Thoracic aorta (tissue), 2 donors: ENCODE measurements around the gene UBR4. TPM values are rescaled to one million over a fixed set of nuclear protein-coding genes. Genes with fewer than 3 reads are reported as not detected.
"Not testable (repeated sequence)": the region's sequence is repeated elsewhere in the genome, so short reads cannot be mapped to it uniquely, and the experiment has no call there.

Experiments
- ATAC-seq: fragments of 150-250 bp; one replicate; pipeline ENCODE4 v1.8.0; 2017; ENCODE audit warnings: low read depth; ENCODE audit not compliant: insufficient number of reproducible peaks, low FRiP score
- DNase-seq: peaks from one replicate; pipeline ENCODE4 v3.0.0-alpha.2; 2020; ENCODE audit warnings: low spot score
- H3K27ac ChIP-seq, 2 donors: fragments of 200-600 bp; sonication (generic); 1 replicate in 1 of 2; 2 replicates in 1 of 2; pipeline ENCODE4 v1.5.1; 2016; ENCODE audit warnings: mild to moderate bottlenecking in 2 of 2, moderate library complexity in 2 of 2
- H3K27me3 ChIP-seq: fragments of 200-600 bp; sonication (generic); replicated peaks from 2 replicates; pipeline ENCODE4 v1.6.0; 2016; ENCODE audit warnings: mild to moderate bottlenecking; ENCODE audit not compliant: insufficient read depth
- H3K36me3 ChIP-seq: fragments of 200-600 bp; sonication (generic); one replicate; pipeline ENCODE4 v1.5.1; 2016
- H3K4me1 ChIP-seq, 2 donors: fragments of 200-600 bp; sonication (generic); 1 replicate in 1 of 2; 2 replicates in 1 of 2; pipeline versions ENCODE4 v1.5.1 to v1.6.0; 2016; ENCODE audit warnings: low read depth in 2 of 2, mild to moderate bottlenecking in 1 of 2; ENCODE audit not compliant: control insufficient read depth in 1 of 2
- H3K4me3 ChIP-seq: fragments of 200-600 bp; sonication (generic); 2 replicates; pipeline ENCODE4 v1.5.1; 2016; ENCODE audit warnings: mild to moderate bottlenecking
- H3K9me3 ChIP-seq: fragments of 200-600 bp; sonication (generic); 2 replicates; pipeline ENCODE4 v1.5.1; 2016
- CTCF ChIP-seq: fragments of 200-600 bp; sonication (generic); IDR thresholded peaks from one replicate; pipeline ENCODE4 v1.5.1; 2019; ENCODE audit warnings: antibody characterized with exemption
- total RNA-seq, 2 donors: library from RNA; depleted of rRNA; stranded (reverse); fragments of >200 nt; gene quantifications; one replicate each; pipeline versions ENCODE4 v1.1.0 to v1.2.3, GENCODE V29; 2016

The UBR4 gene
- 100 to 1,000 TPM; 231 to 266 TPM for total RNA-seq

- peak; percentile 66 for DNase-seq
- H3K4me3 ChIP-seq = peak within 1 kb of the TSS; percentile 90
- H3K4me1 ChIP-seq = peaks cover 33 to 53% of the 10 kb centered on the region in 2 donors
- ATAC-seq = peak; percentile 95
- H3K27me3 ChIP-seq = no peaks in the 10 kb centered on the region
- H3K9me3 ChIP-seq = no peaks in the 10 kb centered on the region
- peaks cover 3% of the 10 kb centered on the region for H3K36me3 ChIP-seq
- peak within 1 kb of the TSS; percentile 90 to 95 for H3K27ac ChIP-seq
- no peak for TF ChIP-seq CTCF
These were observed at the start of gene UBR4 for GRCh38 chr1:19209990-19210771. Gene UBR4, minus strand, starts transcription at chr1:19210266. Its CDS starts 18 bp downstream, at chr1:19210248.

GRCh38 chr1:19258353-19258752 is 48.3 kb upstream of the UBR4 start:
- no peak overlapping the region for H3K27ac ChIP-seq
- DNase-seq (no peak), ATAC-seq (no peak)
- no peaks in the 10 kb centered on the region for H3K27me3 ChIP-seq
- H3K4me1 ChIP-seq = peaks cover 0 to 3% of the 10 kb centered on the region in 2 donors
- H3K4me3 ChIP-seq = no peak overlapping the region
- TF ChIP-seq CTCF = no peak
- peaks cover 37% of the 10 kb centered on the region for H3K36me3 ChIP-seq
- no peaks in the 10 kb centered on the region for H3K9me3 ChIP-seq

GRCh38 chr1:19257178-19257914 is 47.3 kb upstream of the UBR4 start:
- Histone ChIP-seq H3K4me1 (peaks cover 9 to 13% of the 10 kb centered on the region in 2 donors), H3K27ac (no peak overlapping the region), H3K9me3 (no peaks in the 10 kb centered on the region), H3K36me3 (peaks cover 37% of the 10 kb centered on the region), H3K4me3 (no peak overlapping the region), H3K27me3 (no peaks in the 10 kb centered on the region)
- no peak for TF ChIP-seq CTCF
- DNase-seq = no peak
- ATAC-seq = no peak

GRCh38 chr1:19256301-19256700 is 46.2 kb upstream of the UBR4 start:
- H3K27ac ChIP-seq, H3K9me3 ChIP-seq, DNase-seq, H3K27me3 ChIP-seq, ATAC-seq, H3K4me3 ChIP-seq: not testable (repeated sequence)
- H3K36me3 ChIP-seq = peaks cover 37% of the 10 kb centered on the region
- H3K4me1 ChIP-seq = peaks cover 13 to 17% of the 10 kb centered on the region in 2 donors

- H3K4me3 ChIP-seq = no peak overlapping the region
- no peak for ATAC-seq
These were observed 45.2 kb upstream of the UBR4 start for GRCh38 chr1:19255288-19255687.

More at GRCh38 chr1:19255288-19255687, 45.2 kb upstream of the UBR4 start:
- H3K36me3 ChIP-seq = peaks cover 35% of the 10 kb centered on the region
- TF ChIP-seq CTCF = no peak
- peaks cover 16 to 24% of the 10 kb centered on the region in 2 donors for H3K4me1 ChIP-seq
- H3K27ac ChIP-seq = no peak overlapping the region
- DNase-seq = no peak
- H3K27me3 ChIP-seq = no peaks in the 10 kb centered on the region
- H3K9me3 ChIP-seq = no peaks in the 10 kb centered on the region
